Natural killer cell (primary cell): ENCODE data around the gene DGKH. TPM values are rescaled to one million over a fixed set of nuclear protein-coding genes. Genes with fewer than 3 reads are reported as not detected.
A peak's percentile ranks its signal among the peaks of the same experiment; 100 is the strongest.

Source experiments
- ATAC-seq, 3 donors: fragments of 150-1000 bp in 2 of 3; fragments of 200-7000 bp in 1 of 3; cut with Tn5 transposase; 1 replicate in 1 of 3; 2 replicates in 2 of 3; pipeline ENCODE4 v1.10.0; 2021; ENCODE audit warnings: mild to moderate bottlenecking in 2 of 3, moderate library complexity in 2 of 3
- DNase-seq, 2 donors: peaks; one replicate each; pipeline versions ENCODE4 v3.0.0 to v3.0.0-alpha.2; 2013 to 2021; ENCODE audit warnings: mixed read lengths in 1 of 2
- H3K27ac ChIP-seq: one replicate; pipeline ENCODE4 v1.5.1; 2013; ENCODE audit warnings: mild to moderate bottlenecking, low read length
- H3K27me3 ChIP-seq: one replicate; pipeline ENCODE4 v1.6.1; 2013; ENCODE audit warnings: low read length; ENCODE audit not compliant: control insufficient read depth, insufficient read depth
- H3K36me3 ChIP-seq: one replicate; pipeline ENCODE4 v1.6.1; 2013; ENCODE audit warnings: low read length; ENCODE audit not compliant: control insufficient read depth, insufficient read depth
- H3K4me1 ChIP-seq: one replicate; pipeline ENCODE4 v1.6.1; 2013; ENCODE audit warnings: low read length; ENCODE audit not compliant: control insufficient read depth, insufficient read depth
- H3K4me3 ChIP-seq: one replicate; pipeline ENCODE4 v1.5.1; 2013; ENCODE audit warnings: low read length
- H3K9me3 ChIP-seq: one replicate; pipeline ENCODE4 v1.6.1; 2013; ENCODE audit warnings: low read length; ENCODE audit not compliant: control insufficient read depth, insufficient read depth
- H3K27ac Mint-ChIP-seq, 2 donors: one replicate each; pipeline ENCODE4 v1.8.0; 2022; ENCODE audit warnings: mild to moderate bottlenecking in 2 of 2, mixed read lengths in 2 of 2, moderate library complexity in 1 of 2
- H3K27me3 Mint-ChIP-seq, 2 donors: one replicate each; pipeline ENCODE4 v1.8.0; 2022; ENCODE audit warnings: low read depth in 2 of 2, mixed read lengths in 2 of 2
- H3K36me3 Mint-ChIP-seq: one replicate; pipeline ENCODE4 v1.8.0; 2022; ENCODE audit warnings: mixed read lengths
- H3K4me1 Mint-ChIP-seq, 2 donors: one replicate each; pipeline ENCODE4 v1.8.0; 2022; ENCODE audit warnings: mixed read lengths in 2 of 2
- H3K4me3 Mint-ChIP-seq: one replicate; pipeline ENCODE4 v1.8.0; 2022; ENCODE audit warnings: mild to moderate bottlenecking, moderate library complexity, mixed read lengths
- H3K9me3 Mint-ChIP-seq, 2 donors: one replicate each; pipeline ENCODE4 v1.8.0; 2022; ENCODE audit warnings: mixed read lengths in 2 of 2
- CTCF ChIP-seq: fragments of 200-600 bp; IDR thresholded peaks from one replicate; pipeline ENCODE4 v1.8.0; 2022; ENCODE audit warnings: antibody characterized with exemption
- WGBS: methylation state at CpG from one replicate; pipeline ENCODE4 v1.1.7; 2013; ENCODE audit warnings: missing lambda C conversion rate; ENCODE audit not compliant: insufficient coverage; 5-methylcytosine and 5-hydroxymethylcytosine counted together
- intact Hi-C: fragments of 100-400 bp; cut with micrococcal nuclease; formaldehyde crosslinking; loops from one replicate; pipeline ENCODE4 v1.14.2; 2022
- total RNA-seq, 4 donors: library from RNA; stranded (reverse); fragments of 120-200 nt in 1 of 4; gene quantifications; one replicate each; pipeline versions ENCODE4 v1.2.3 to v1.2.4, GENCODE V29; 2013 to 2022

Gene DGKH
- total RNA-seq, 3 donors from 2014 or later (not counting 1 experiment from before 2014, with no cell fraction given): 1.1 to 3.4 (median 1.2) TPM

GRCh38 chr13:42039457-42039945 lies 8.9 kb upstream of the DGKH start:
- Mint-ChIP-seq H3K4me3 (peak overlapping the region; percentile 90), H3K36me3 (peaks cover 13% of the 10 kb centered on the region), H3K27ac (peak overlapping the region; percentile 39 to 60), H3K4me1 (peaks cover 20 to 24% of the 10 kb centered on the region in 2 donors), H3K9me3 (no peaks in the 10 kb centered on the region), H3K27me3 (peaks cover 24 to 52% of the 10 kb centered on the region in 2 donors)
- DNase-seq: peak in 1 of 2 donors; percentile 55
- no peaks in the 10 kb centered on the region for H3K9me3 ChIP-seq
- peaks cover 19% of the 10 kb centered on the region for H3K4me1 ChIP-seq
- H3K27me3 ChIP-seq: peaks cover 17% of the 10 kb centered on the region
- H3K36me3 ChIP-seq: no peaks in the 10 kb centered on the region
- TF ChIP-seq CTCF: no peak
- intact Hi-C loops: no loop called here
- peak overlapping the region; percentile 65 for H3K4me3 ChIP-seq
- 14% methylated on average over 14 of the region's 14 CpGs for WGBS
- H3K27ac ChIP-seq: peak overlapping the region; percentile 48
- ATAC-seq: peak in 1 of 3 donors; percentile 4

- Mint-ChIP-seq H3K27ac (peak overlapping the region; percentile 39 to 60), H3K27me3 (peaks cover 25 to 52% of the 10 kb centered on the region in 2 donors), H3K4me1 (peaks cover 20 to 24% of the 10 kb centered on the region in 2 donors), H3K4me3 (peak overlapping the region; percentile 90), H3K9me3 (no peaks in the 10 kb centered on the region), H3K36me3 (peaks cover 11% of the 10 kb centered on the region)
- intact Hi-C loops: no loop called here
- no peak for TF ChIP-seq CTCF
- H3K4me3 ChIP-seq: peak overlapping the region; percentile 65
- no peaks in the 10 kb centered on the region for H3K36me3 ChIP-seq
- peaks cover 15% of the 10 kb centered on the region for H3K27me3 ChIP-seq
- ATAC-seq: peak; percentile 84 to 88 (median 88)
- WGBS: under 1% methylated on average over 83 of the region's 91 CpGs
- H3K4me1 ChIP-seq: peaks cover 19% of the 10 kb centered on the region
- H3K9me3 ChIP-seq: no peaks in the 10 kb centered on the region
- DNase-seq: peak; percentile 62 to 91
- H3K27ac ChIP-seq: peak overlapping the region; percentile 48
Observed at GRCh38 chr13:42039946-42040729, 8.3 kb upstream of the DGKH start.

GRCh38 chr13:42040730-42041010 lies 7.8 kb upstream of the DGKH start:
- Histone ChIP-seq H3K9me3 (no peaks in the 10 kb centered on the region), H3K27me3 (peaks cover 14% of the 10 kb centered on the region), H3K4me3 (peak overlapping the region; percentile 62), H3K4me1 (peaks cover 19% of the 10 kb centered on the region), H3K27ac (no peak overlapping the region), H3K36me3 (no peaks in the 10 kb centered on the region)
- ATAC-seq (peak in 2 of 3 donors; percentile 5 to 7), DNase-seq (no peak)
- Mint-ChIP-seq H3K9me3 (no peaks in the 10 kb centered on the region), H3K36me3 (peaks cover 6% of the 10 kb centered on the region), H3K27ac (no peak overlapping the region), H3K4me3 (peak overlapping the region; percentile 94), H3K27me3 (peaks cover 23 to 52% of the 10 kb centered on the region in 2 donors), H3K4me1 (peaks cover 20 to 24% of the 10 kb centered on the region in 2 donors)
- WGBS: under 1% methylated on average over 49 of the region's 49 CpGs
- intact Hi-C loops: loop anchor here (1.0 kb wide), 1 partner anchor 124 kb away; no protein-coding TSS in a partner anchor
- no peak for TF ChIP-seq CTCF
